ENCODE measurements around the gene MICB. TPM values are rescaled to one million over a fixed set of nuclear protein-coding genes. Genes with fewer than 3 reads are reported as not detected.

The MICB gene
- total and polyA plus RNA-seq, 9 of the 15 experiments (the other 6 are each of a cell fraction or from before 2014, with no cell fraction given) = 13.3 to 34.5 (median 19.8) TPM

- TF ChIP-seq THRA (IDR thresholded peaks at IDR 0.05) (no peak), HNRNPLL (IDR thresholded peaks at IDR 0.05; ENCODE audit: low read depth, low read length, poor library complexity, severe bottlenecking) (peak; percentile 69), ATF1 (CRISPR knock-in tag; IDR thresholded peaks at IDR 0.05) (no peak), ATF1 (tag; IDR thresholded peaks at IDR 0.05) (0 out of 2 replicates have a peak, but pooled peaks have one; percentile 17), AFF1 (IDR thresholded peaks at IDR 0.05; ENCODE audit: low read depth in 1 of 2, partially characterized antibody in 2 of 2) (peak in 1 of 2 experiments; percentile 39), GTF2B (IDR thresholded peaks at IDR 0.05; ENCODE audit: extremely low read depth, insufficient read length) (peak; percentile 34), BRF1 (IDR thresholded peaks at IDR 0.05; ENCODE audit: borderline replicate concordance, extremely low read depth, insufficient read length) (no peak), MYC (IDR thresholded peaks at IDR 0.05; ENCODE audit: low read depth, low read length) (peak; percentile 39; the same call in 1 of the 2 replicates), MYC (CRISPR knock-in tag; IDR thresholded peaks at IDR 0.05; ENCODE audit: borderline replicate concordance, low read depth) (no peak), NFIC (IDR thresholded peaks at IDR 0.05) (peak; percentile 38), FOXK2 (conservative IDR thresholded peaks at IDR 0.05 in 1 of 2, IDR thresholded peaks at IDR 0.05 in 1 of 2; ENCODE audit: low read depth in 2 of 2) (peak; percentile 11 to 84; a peak in 3 of 4 replicates), CLOCK (CRISPR knock-in tag; IDR thresholded peaks at IDR 0.05; ENCODE audit: borderline replicate concordance) (no peak), NCOA1 (IDR thresholded peaks at IDR 0.05; ENCODE audit: low read depth) (0 out of 2 replicates have a peak, but pooled peaks have one; percentile 33), VEZF1 (CRISPR knock-in tag; IDR thresholded peaks at IDR 0.05) (peak; percentile 24; the same call in 1 of the 2 replicates), HDAC6 (IDR thresholded peaks at IDR 0.05; ENCODE audit: low read depth, low read length) (no peak)
These were observed at the start of gene MICB (continued) for GRCh38 chr6:31497531-31498476.

All from K562 (cell line).